ENCODE measurements around the gene FAM76B.

FAM76B gene

GRCh38 chr11:95734009-95734572 is 55.5 kb downstream of the FAM76B start:
- DNase-seq (ENCODE audit: extremely low read depth in 1 of 2, low read depth in 1 of 2): no peak

GRCh38 chr11:95732930-95733602 is 56.5 kb downstream of the FAM76B start:
- DNase-seq (ENCODE audit: extremely low read depth in 1 of 2, low read depth in 1 of 2): no peak

- no peak for DNase-seq (ENCODE audit: extremely low read depth in 1 of 2, low read depth in 1 of 2)
Measured at GRCh38 chr11:95729462-95729861, 60.1 kb downstream of the FAM76B start.

- DNase-seq (ENCODE audit: extremely low read depth in 1 of 2, low read depth in 1 of 2): no peak
Measured at GRCh38 chr11:95728790-95729189, 60.8 kb downstream of the FAM76B start.

DNA sequence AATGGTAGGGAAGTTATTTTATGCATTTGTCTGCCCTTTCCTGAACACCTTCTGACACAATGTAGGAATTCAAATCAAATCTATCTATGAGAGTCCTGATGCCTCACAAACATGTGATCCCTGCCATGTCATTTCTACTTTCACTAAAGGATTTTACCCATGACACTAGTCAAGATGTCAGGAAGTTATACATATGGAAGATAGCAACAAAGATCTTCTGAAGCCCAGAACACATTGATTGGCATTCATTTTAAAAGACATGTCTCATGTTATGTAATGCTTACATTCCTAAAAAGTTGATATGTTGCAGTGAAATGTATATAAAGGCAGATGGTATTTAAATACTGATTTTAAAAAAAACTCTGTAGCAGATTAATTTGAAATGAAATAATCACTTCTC is 61.5 kb downstream of the FAM76B start:
- no peak for DNase-seq (ENCODE audit: extremely low read depth in 1 of 2, low read depth in 1 of 2)

DNA sequence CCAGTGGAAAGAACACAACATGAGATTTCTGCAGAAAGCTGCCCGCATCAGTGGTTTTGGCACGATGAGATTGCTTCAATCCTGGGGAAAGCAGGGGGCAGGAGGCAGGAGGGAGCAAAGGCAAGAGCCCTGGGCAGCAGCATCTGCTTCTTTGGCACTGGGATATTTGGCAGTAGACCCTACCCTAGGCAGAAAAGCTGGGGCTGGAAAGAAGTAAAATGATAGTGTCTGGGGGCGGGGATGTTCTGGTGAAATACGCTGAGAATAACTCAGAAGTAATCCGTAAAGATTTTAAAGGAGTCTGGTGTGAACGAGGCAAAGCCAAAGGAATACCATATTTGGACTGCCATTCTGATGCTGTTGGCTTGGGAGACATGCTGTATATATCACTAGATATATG is 62.0 kb downstream of the FAM76B start:
- no peak for DNase-seq (ENCODE audit: extremely low read depth in 1 of 2, low read depth in 1 of 2)

DNA sequence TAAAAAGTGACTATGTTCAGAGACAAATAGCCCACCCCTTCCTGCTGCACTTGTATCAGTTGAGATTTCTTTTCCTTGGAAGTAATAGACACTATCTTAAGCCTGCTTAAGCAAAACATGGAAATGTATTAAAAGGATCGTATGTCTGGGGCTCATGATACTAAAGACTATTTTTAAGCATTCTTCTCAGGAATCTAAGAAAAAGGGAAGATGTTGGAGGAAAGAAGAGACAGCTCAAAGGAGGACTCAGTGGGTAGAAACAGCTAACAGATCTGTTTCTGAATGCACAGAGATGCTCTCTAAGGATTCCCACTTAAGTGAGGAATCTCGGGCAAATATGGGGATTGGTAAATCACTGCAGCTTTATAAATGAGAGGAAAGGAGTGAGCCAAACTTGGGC is 62.5 kb downstream of the FAM76B start:
- DNase-seq (ENCODE audit: extremely low read depth in 1 of 2, low read depth in 1 of 2): no peak

GRCh38 chr11:95725196-95725595 is 64.4 kb downstream of the FAM76B start:
- DNase-seq (ENCODE audit: extremely low read depth in 1 of 2, low read depth in 1 of 2): no peak

- no peak for DNase-seq (ENCODE audit: extremely low read depth in 1 of 2, low read depth in 1 of 2)
Measured at GRCh38 chr11:95723361-95723942, 66.1 kb downstream of the FAM76B start.

DNA sequence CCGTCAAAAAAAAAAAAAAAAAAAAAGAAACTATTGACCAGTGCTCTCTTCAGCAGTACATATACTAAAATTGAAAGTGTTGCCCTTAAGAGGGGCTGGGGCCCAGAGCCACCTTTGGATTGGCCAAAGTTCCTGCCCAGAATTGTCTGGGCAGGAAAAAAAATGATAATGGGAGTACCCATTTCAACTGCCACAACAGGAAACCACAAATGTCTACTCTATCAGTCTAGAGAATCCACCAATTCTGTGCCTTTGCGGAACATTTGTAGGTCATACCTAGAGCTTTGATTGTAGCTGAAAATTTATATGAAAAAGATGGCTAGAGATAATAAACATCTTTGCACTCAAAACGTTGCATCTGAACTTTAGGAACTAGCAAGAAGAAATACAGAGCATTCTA is 69.4 kb downstream of the FAM76B start:
- no peak for DNase-seq (ENCODE audit: extremely low read depth in 1 of 2, low read depth in 1 of 2)

Data from activated CD8-positive, alpha-beta memory T cell treated with anti-CD3 and anti-CD28 coated beads for 1 hour (primary cell).